DND-41 (cell line): Measurements from ENCODE around the gene TTLL11.

Source experiments
- ATAC-seq: fragments of 200-7000 bp; cut with Tn5 transposase; 3 replicates; pipeline ENCODE4 v1.9.1; 2021; ENCODE audit warnings: low read depth; ENCODE audit not compliant: insufficient read depth
- DNase-seq: peaks from one replicate; pipeline ENCODE4 v3.0.0-alpha.2; 2020
- H2AFZ ChIP-seq: 2 replicates; pipeline ENCODE4 v1.6.0; 2012; ENCODE audit warnings: low read depth, low read length
- H3K27ac ChIP-seq: 2 replicates; pipeline ENCODE4 v1.5.1; 2012; ENCODE audit warnings: low read length, inconsistent platforms
- H3K27me3 ChIP-seq: fragments of 200-600 bp; sonication (generic); 2 replicates; pipeline ENCODE4 v1.6.0; 2012; ENCODE audit warnings: low read length, mild to moderate bottlenecking, inconsistent platforms; ENCODE audit not compliant: insufficient read depth, poor library complexity
- H3K36me3 ChIP-seq: 2 replicates; pipeline ENCODE4 v1.5.1; 2012; ENCODE audit warnings: low read length, inconsistent platforms; ENCODE audit not compliant: insufficient read depth
- H3K4me1 ChIP-seq: 2 replicates; pipeline ENCODE4 v1.5.1; 2012; ENCODE audit warnings: mild to moderate bottlenecking, low read length; ENCODE audit not compliant: insufficient read depth
- H3K4me2 ChIP-seq: 2 replicates; pipeline ENCODE4 v1.6.0; 2012; ENCODE audit warnings: mild to moderate bottlenecking, moderate library complexity, low read length, inconsistent platforms; ENCODE audit not compliant: insufficient read depth
- H3K4me3 ChIP-seq, 2 experiments: fragments of 200-600 bp in 1 of 2; shearing (Covaris generic) in 1 of 2; 2 replicates each; pipeline ENCODE4 v1.5.1; 2012 to 2016; ENCODE audit warnings: inconsistent platforms in 2 of 2, low read length in 2 of 2, mild to moderate bottlenecking in 2 of 2, low read depth in 1 of 2, moderate library complexity in 1 of 2
- H3K79me2 ChIP-seq: 2 replicates; pipeline ENCODE4 v1.6.0; 2012; ENCODE audit warnings: low read length, inconsistent platforms; ENCODE audit not compliant: insufficient read depth
- H3K9ac ChIP-seq: 2 replicates; pipeline ENCODE4 v1.6.0; 2012; ENCODE audit warnings: low read depth, mild to moderate bottlenecking, inconsistent platforms, low read length, moderate library complexity
- H3K9me3 ChIP-seq: 2 replicates; pipeline ENCODE4 v1.5.1; 2012; ENCODE audit warnings: low read length, moderate library complexity, mild to moderate bottlenecking, inconsistent platforms; ENCODE audit not compliant: insufficient read depth, severe bottlenecking
- H4K20me1 ChIP-seq: 2 replicates; pipeline ENCODE4 v1.6.0; 2012; ENCODE audit warnings: low read length; ENCODE audit not compliant: insufficient read depth
- CTCF ChIP-seq: IDR thresholded peaks from 2 replicates; pipeline ENCODE4 v1.5.1; 2012; ENCODE audit warnings: borderline replicate concordance, low read length, moderate library complexity, mild to moderate bottlenecking; ENCODE audit not compliant: poor library complexity, severe bottlenecking; ENCODE audit errors: extremely low read depth
- EZH2 ChIP-seq: IDR thresholded peaks from 3 replicates; pipeline ENCODE4 v1.6.1; 2012; ENCODE audit warnings: borderline replicate concordance, low read depth, mild to moderate bottlenecking, moderate library complexity, low read length, inconsistent platforms; ENCODE audit not compliant: severe bottlenecking

The TTLL11 gene

GRCh38 chr9:121901616-121902015, 191.5 kb downstream of the TTLL11 start:
- Histone ChIP-seq H4K20me1 (no peaks in the 10 kb centered on the region), H3K4me3 (no peak overlapping the region), H3K4me2 (no peak overlapping the region), H3K79me2 (no peaks in the 10 kb centered on the region), H3K9ac (no peak overlapping the region), H2AFZ (no peak overlapping the region), H3K9me3 (peaks cover 2% of the 10 kb centered on the region), H3K27ac (no peak overlapping the region), H3K36me3 (no peaks in the 10 kb centered on the region), H3K4me1 (no peaks in the 10 kb centered on the region), H3K27me3 (no peaks in the 10 kb centered on the region)
- no peak for ATAC-seq
- no peak for DNase-seq
- TF ChIP-seq EZH2, result no peak
- TF ChIP-seq CTCF, result no peak

GRCh38 chr9:121900163-121900562, 192.9 kb downstream of the TTLL11 start:
- Histone ChIP-seq H3K9me3 (peaks cover 2% of the 10 kb centered on the region), H2AFZ (no peak overlapping the region), H3K79me2 (no peaks in the 10 kb centered on the region), H3K4me2 (no peak overlapping the region), H3K27ac (no peak overlapping the region), H4K20me1 (no peaks in the 10 kb centered on the region), H3K9ac (no peak overlapping the region), H3K36me3 (no peaks in the 10 kb centered on the region), H3K27me3 (no peaks in the 10 kb centered on the region), H3K4me3 (no peak overlapping the region), H3K4me1 (no peaks in the 10 kb centered on the region)
- ATAC-seq, result no peak
- TF ChIP-seq CTCF (no peak), EZH2 (no peak)
- DNase-seq, result no peak

GRCh38 chr9:121898856-121899255, 194.3 kb downstream of the TTLL11 start:
- Histone ChIP-seq H3K4me1 (no peaks in the 10 kb centered on the region), H3K9ac (no peak overlapping the region), H3K27me3 (no peaks in the 10 kb centered on the region), H3K36me3 (no peaks in the 10 kb centered on the region), H3K79me2 (no peaks in the 10 kb centered on the region), H3K9me3 (peaks cover 2% of the 10 kb centered on the region), H2AFZ (no peak overlapping the region), H4K20me1 (no peaks in the 10 kb centered on the region), H3K4me3 (no peak overlapping the region), H3K27ac (no peak overlapping the region), H3K4me2 (no peak overlapping the region)
- ATAC-seq (no peak), DNase-seq (no peak)
- TF ChIP-seq EZH2 (no peak), CTCF (no peak)

GRCh38 chr9:121897140-121897539, 196.0 kb downstream of the TTLL11 start:
- Histone ChIP-seq H3K27ac (no peak overlapping the region), H3K4me2 (no peak overlapping the region), H4K20me1 (no peaks in the 10 kb centered on the region), H3K9ac (no peak overlapping the region), H2AFZ (no peak overlapping the region), H3K27me3 (no peaks in the 10 kb centered on the region), H3K9me3 (peaks cover 2% of the 10 kb centered on the region), H3K4me3 (no peak overlapping the region), H3K79me2 (no peaks in the 10 kb centered on the region), H3K4me1 (no peaks in the 10 kb centered on the region), H3K36me3 (no peaks in the 10 kb centered on the region)
- DNase-seq (no peak), ATAC-seq (no peak)
- TF ChIP-seq CTCF (no peak), EZH2 (no peak)
